K562 (cell line): ENCODE data around the gene IGSF21.

ENCODE experiments used
- CREB5 ChIP-seq: fragments of 250-450 bp; sonication (Bioruptor Pico); IDR thresholded peaks from 2 replicates; pipeline ENCODE4 v1.5.0; 2020; ENCODE audit warnings: mild to moderate bottlenecking
- MXI1 ChIP-seq: IDR thresholded peaks from 2 replicates; pipeline ENCODE4 v1.6.1; 2011; ENCODE audit warnings: low read depth, mild to moderate bottlenecking, improper control_type of control experiment, low read length
- NFYB ChIP-seq: IDR thresholded peaks from 2 replicates; pipeline ENCODE4 v1.6.1; 2011; ENCODE audit warnings: mild to moderate bottlenecking, moderate library complexity; ENCODE audit not compliant: insufficient read length; ENCODE audit errors: extremely low read depth
- PHF8 ChIP-seq: fragments of 200-600 bp; sonication (generic); IDR thresholded peaks from 2 replicates; pipeline ENCODE4 v1.6.1; 2012; ENCODE audit warnings: mixed run types, mild to moderate bottlenecking, inconsistent platforms, low read length, moderate library complexity, borderline replicate concordance
- POLR2AphosphoS5 ChIP-seq: IDR thresholded peaks from 2 replicates; pipeline ENCODE4 v1.6.1; 2011; ENCODE audit warnings: mild to moderate bottlenecking, low read depth, low read length, moderate library complexity; ENCODE audit not compliant: control insufficient read depth, insufficient read depth
- RNF219 ChIP-seq: fragments of 250-450 bp; sonication (Bioruptor Pico); IDR thresholded peaks from 2 replicates; pipeline ENCODE4 v1.5.0; 2022; ENCODE audit warnings: mild to moderate bottlenecking
- STAT6 ChIP-seq: sonication (generic); formaldehyde crosslinking; IDR thresholded peaks from 2 replicates; pipeline ENCODE4 v1.8.1; 2023; ENCODE audit warnings: mild to moderate bottlenecking, missing genetic modification reagents

- TF ChIP-seq STAT6 (CRISPR knock-in tag) (no peak), CREB5 (CRISPR knock-in tag) (no peak), POLR2AphosphoS5 (no peak), NFYB (no peak), RNF219 (CRISPR knock-in tag) (no peak), PHF8 (no peak), MXI1 (no peak)
Measured at GRCh38 chr1:18262726-18263125, 155.1 kb downstream of the IGSF21 start.
